Measurements from ENCODE around the gene MTURN.
A peak's percentile ranks its signal among the peaks of the same experiment; 100 is the strongest.

MTURN gene

GRCh38 chr7:30162622-30163124 lies 27.9 kb downstream of the MTURN start:
- no peak for DNase-seq

DNA sequence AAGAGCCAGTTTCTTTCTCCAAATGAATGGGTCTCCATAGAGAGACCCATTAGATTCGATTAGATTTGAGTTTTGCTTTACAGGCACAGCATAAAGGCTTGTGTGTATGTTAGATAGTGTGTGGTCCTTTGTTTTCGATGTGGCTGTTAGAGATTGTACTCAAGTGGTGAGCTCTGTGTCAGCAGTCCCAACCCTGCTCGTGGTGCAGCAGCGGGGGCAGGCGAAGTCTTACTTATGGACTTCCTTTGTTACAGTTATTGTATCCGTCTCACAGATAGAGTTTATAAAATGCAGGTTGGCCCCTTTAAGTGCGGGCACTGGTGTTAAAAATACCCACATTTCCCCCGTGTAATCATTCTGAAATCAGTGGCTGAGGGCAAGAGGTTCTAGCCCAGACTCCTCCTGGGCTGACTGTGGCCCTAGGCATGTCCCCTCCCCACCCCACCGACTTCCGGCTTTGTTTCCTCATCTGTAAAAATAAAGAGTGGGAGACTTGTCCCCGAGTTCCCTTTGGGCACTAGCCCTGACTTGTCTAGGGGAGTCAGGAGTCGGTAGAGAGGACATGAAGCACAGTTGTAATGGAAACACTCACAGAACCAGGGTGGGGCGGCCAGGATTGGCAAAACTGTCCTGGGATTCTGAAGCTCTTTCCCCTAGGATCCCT lies 28.6 kb downstream of the MTURN start:
- DNase-seq: no peak

DNA sequence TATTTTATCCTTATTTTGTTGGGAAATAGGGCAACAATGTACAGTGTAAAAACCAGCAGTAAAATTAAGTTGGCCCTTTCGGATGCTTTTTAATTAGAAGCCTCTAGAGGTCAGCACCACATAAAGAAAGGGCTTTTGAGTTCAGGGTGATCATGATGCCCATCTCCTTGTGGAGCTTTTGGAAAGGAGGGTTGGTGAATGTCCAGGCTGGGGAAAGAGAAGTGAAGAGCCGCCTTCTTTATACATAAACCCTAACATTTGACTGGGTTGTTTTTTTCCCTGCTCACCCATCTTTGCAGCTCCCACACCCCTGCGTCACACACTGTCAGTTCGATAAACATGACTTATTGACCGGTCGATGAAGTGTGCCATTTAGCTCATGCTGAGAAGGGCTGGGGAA lies 29.8 kb downstream of the MTURN start:
- peak; percentile 86 for DNase-seq

GRCh38 chr7:30165590-30165989 lies 30.8 kb downstream of the MTURN start:
- no peak for DNase-seq

DNA sequence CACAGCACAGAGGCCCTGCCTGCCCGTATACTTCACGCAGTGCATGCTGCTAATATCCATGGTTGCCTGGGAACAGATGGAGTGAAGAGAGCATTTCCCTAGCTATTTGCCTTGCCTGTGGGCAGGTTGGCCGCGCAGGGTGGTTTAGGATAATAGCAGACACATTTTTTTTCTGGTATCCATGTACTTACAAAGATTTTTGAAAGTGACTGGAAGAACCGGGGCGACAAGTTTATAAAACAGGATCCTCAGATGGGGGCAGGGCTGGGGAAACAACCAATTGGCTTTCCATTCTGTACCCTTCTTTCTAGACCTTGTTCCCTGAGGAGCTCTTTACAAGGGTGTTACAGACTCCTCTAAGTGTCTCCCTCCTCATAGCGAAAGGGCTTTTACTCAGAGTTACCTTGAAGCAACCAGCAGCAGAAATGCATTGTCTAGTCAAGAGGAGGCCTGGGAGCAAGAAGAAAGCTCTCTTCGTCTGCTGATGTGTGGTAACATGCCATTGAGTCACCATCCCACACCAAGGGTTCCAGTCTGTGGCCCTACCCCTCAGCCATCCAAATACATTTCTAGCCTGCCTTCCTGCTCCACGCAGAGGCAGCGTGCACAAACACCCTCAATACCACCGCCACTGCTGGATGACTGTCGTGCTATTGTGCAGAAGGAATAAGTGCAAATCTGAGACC lies 31.5 kb downstream of the MTURN start:
- DNase-seq: no peak

DNA sequence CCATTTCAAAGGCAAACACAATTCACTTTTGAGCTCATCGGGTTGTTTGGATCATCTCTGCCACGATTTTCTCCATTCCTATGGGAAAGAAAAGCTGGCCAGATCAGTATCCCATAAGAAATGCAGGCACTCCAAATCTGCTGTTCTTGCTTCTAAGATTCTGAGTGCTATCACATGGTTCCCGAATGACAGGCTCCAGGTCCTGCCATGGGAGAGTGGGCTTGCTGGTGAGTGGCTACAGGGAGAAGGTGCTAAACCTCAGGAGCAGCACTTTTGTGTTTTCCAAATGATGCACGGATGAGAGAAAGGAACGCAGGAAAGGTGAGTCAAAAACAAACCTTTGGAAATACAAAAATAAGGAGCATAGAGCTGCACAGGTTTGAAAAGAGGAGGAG lies 32.1 kb downstream of the MTURN start:
- DNase-seq: no peak

GRCh38 chr7:30167901-30168300 lies 33.1 kb downstream of the MTURN start:
- DNase-seq: no peak

DNA sequence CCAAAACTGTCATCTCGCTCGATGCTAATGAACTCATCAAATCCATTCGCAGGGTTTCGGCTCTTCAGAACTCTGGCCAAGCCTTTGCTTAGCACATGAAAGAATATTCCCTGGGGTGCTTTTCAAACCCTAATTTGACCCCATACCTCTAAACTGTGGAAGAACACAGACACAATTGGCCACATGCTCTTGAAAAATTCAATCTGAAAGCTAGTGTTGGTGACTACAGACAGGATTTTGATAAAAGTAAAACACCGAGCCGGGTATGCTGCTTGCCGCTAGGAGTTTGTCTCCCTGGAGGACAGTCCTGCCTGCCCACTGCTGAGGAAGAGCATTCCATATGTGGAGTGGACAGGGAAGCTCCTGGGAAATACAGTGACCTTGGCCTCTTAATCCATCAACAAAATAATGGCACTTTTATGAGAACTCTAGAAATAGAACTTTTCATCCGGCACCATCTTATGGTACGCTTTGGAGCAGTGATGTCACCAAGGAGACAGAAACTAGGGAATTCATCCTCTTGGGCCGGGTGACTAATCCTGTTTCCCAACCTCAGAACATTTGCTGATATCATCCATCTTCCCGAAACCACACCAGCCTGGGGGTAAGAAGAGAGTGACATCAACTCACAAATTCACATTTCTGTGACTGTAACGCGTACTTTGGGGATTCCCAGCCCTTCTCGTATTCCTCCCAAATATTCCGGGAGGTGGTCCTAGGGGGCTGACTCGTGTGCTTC lies 34.2 kb downstream of the MTURN start:
- no peak for DNase-seq

DNA sequence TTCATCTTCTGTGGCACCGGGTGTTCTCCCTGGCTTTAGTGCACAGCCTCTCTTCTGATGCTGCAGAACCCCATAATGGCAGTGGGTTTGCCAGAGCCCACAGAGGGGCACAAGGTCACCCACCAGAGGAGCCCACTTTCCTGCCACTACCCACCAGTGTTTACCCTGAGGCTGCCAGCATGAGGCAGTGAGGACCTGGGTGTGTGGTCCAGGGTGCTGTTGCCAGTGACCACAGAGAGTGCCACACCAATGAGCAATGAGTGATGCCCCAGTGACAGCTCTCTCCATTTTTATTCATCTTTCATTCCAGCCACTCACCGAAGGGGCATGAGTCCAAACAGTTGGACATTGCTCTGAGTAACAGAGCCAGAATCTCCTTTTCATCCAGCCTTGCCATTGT lies 34.8 kb downstream of the MTURN start:
- DNase-seq: no peak

DNA sequence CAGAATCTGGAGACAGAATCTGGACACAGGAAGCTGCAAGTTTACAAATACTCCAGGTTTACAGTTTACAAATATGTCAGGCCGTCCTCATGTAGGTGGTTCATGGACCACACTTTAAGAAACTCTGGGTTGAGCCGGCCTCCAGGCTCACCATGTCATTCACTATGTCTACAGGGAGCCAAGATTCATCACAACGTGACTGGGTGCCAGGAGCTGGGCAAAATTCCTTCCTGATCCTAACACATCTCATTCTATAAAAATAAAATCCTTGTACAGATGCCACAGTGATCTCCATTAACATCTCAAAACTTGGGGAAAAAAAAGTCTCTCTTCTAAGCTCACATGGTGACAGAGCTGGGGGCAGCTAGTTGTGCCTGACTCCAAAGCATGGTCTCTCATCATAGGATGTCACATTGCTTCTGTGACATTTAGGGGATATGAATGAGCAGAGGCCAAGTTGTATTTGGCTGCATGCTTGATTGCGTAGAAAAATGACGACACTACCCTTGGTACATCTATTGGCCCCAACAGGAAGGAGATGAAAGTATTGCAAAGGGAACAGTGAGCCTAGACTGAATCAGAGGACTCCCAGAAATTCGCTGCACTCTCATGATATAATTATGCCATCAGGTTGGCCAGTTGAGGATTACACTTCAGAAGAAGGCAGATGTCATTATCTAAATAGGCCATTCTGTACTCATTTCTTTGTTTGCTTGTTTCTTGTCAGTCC lies 35.9 kb downstream of the MTURN start:
- no peak for DNase-seq

- DNase-seq: peak; percentile 73
Observed at GRCh38 chr7:30171766-30172447, 37.1 kb downstream of the MTURN start.

GRCh38 chr7:30172451-30172850 lies 37.7 kb downstream of the MTURN start:
- peak; percentile 73 for DNase-seq

GRCh38 chr7:30173058-30173897 lies 38.5 kb downstream of the MTURN start:
- peak; percentile 96 for DNase-seq

GRCh38 chr7:30175180-30175579 lies 40.4 kb downstream of the MTURN start:
- DNase-seq: no peak

- no peak for DNase-seq
Observed at GRCh38 chr7:30175636-30176147, 40.9 kb downstream of the MTURN start.

GRCh38 chr7:30176463-30177109 lies 41.8 kb downstream of the MTURN start:
- DNase-seq: no peak

GRCh38 chr7:30177186-30177585 lies 42.4 kb downstream of the MTURN start:
- no peak for DNase-seq

DNA sequence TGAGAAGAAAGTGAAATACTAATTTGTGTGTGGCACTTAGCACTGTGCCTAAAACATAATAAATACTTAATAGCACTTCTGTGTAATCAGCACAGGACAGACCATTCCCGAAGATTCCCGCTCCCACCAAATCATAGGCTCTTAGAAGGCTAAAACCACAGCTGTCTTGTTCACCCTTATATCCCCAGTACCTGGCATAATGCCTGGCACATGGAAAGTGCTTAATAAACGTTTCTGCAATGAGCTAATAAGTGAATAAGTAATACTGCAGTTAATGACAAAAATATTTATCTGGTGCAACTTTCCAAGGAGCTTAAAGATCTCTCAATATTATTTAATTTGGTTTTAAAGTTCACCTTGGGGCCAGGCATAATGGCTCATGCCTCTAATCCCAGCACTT lies 43.2 kb downstream of the MTURN start:
- DNase-seq: peak; percentile 7

DNA sequence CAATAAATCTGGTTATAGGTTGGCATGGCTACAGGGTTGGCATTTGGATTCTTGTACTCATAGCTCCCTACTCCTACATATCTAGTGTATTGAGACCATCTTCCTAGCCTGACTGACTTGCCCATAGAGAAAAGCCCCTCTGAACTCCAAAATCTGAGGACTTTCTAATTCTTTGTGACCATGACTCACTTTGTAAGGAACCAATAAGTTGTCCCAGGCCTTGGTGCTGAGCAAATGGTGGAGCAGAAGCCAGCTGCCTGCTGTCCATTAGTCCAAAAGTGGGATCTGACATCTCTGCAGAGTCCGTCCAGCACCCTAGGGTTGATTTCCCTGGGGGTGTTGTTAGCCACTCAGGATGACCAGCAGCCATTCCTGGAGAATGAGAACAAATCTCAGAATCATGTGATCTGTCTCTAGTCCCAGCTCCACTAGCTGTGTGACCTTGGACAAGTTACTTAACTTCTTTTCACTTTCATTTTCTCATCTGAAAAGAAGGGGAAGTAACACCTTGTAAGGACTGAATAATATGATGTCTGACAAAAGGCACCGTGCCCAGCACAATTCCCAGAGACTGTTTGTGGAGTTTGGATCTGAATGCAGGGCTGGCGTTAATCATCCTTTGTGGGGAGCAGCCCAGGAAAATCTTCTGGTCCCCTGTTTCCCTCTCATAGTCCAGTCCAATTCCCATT lies 44.1 kb downstream of the MTURN start:
- DNase-seq: no peak

GRCh38 chr7:30180718-30181117 lies 45.9 kb downstream of the MTURN start:
- DNase-seq: peak; percentile 87
